Esophagus squamous epithelium (tissue), 5 donors: ENCODE results near the gene NEB. TPM values are rescaled to one million over a fixed set of nuclear protein-coding genes. Genes with fewer than 3 reads are reported as not detected.

Experiments used
- DNase-seq: peaks from one replicate; lab custom pipeline; 2025; lab: John Stamatoyannopoulos, UW
- H3K27ac ChIP-seq, 4 donors: fragments of 200-600 bp; sonication (generic); one replicate each; pipeline ENCODE4 v1.5.1; 2016 to 2019; ENCODE audit warnings: mild to moderate bottlenecking in 1 of 4
- H3K27me3 ChIP-seq, 4 donors: fragments of 200-600 bp; sonication (generic); 1 replicate in 3 of 4; 2 replicates in 1 of 4; pipeline versions ENCODE4 v1.5.1 to v1.6.0; 2017 to 2021; ENCODE audit warnings: antibody characterized with exemption in 1 of 4
- H3K36me3 ChIP-seq, 3 donors: fragments of 200-600 bp; sonication (generic); one replicate each; pipeline ENCODE4 v1.5.1; 2016 to 2019
- H3K4me1 ChIP-seq, 3 donors: fragments of 200-600 bp; sonication (generic); one replicate each; pipeline ENCODE4 v1.5.1; 2017 to 2019
- H3K4me3 ChIP-seq, 4 donors: fragments of 200-600 bp; sonication (generic); 1 replicate in 3 of 4; 2 replicates in 1 of 4; pipeline ENCODE4 v1.5.1; 2016 to 2019; ENCODE audit warnings: mild to moderate bottlenecking in 2 of 4, moderate library complexity in 1 of 4
- H3K9me3 ChIP-seq, 3 donors: fragments of 200-600 bp; sonication (generic); one replicate each; pipeline ENCODE4 v1.5.1; 2016 to 2019
- CTCF ChIP-seq, 6 experiments: fragments of 450-650 bp in 4 of 6; fragments of 200-600 bp in 2 of 6; sonication (generic) in 2 of 6; IDR thresholded peaks; one replicate each; pipeline ENCODE4 v1.5.1; 2016 to 2019; ENCODE audit warnings: antibody characterized with exemption in 6 of 6, mild to moderate bottlenecking in 4 of 6, moderate library complexity in 4 of 6
- POLR2A ChIP-seq, 4 donors: fragments of 450-650 bp; IDR thresholded peaks; one replicate each; pipeline ENCODE4 v1.6.1; 2017; ENCODE audit warnings: antibody characterized with exemption in 4 of 4, mild to moderate bottlenecking in 4 of 4, moderate library complexity in 3 of 4
- WGBS, 2 donors: methylation state at CpG; one replicate each; pipeline ENCODE4 v1.1.5; 2018; 5-methylcytosine and 5-hydroxymethylcytosine counted together
- intact Hi-C: fragments of 100-400 bp; cut with DNase I; formaldehyde crosslinking; loops from one replicate; pipeline ENCODE4 v1.15.0; 2022
- total RNA-seq, 4 donors: library from RNA; depleted of rRNA; stranded (reverse); fragments of >200 nt; gene quantifications; one replicate each; pipeline ENCODE4 v1.1.0, GENCODE V29; 2016
- donor health status: DM: yes; HTN: yes; CAD: no.

Gene NEB
- total RNA-seq, 4 donors from 2014 or later, result 0.23 to 1.1 (median 0.61) TPM

- H3K4me3 ChIP-seq, result no peak overlapping the region
- intact Hi-C loops, result no loop called here
- H3K9me3 ChIP-seq, result no peaks in the 10 kb centered on the region
- no peak overlapping the region for H3K27ac ChIP-seq
- H3K4me1 ChIP-seq, result no peaks in the 10 kb centered on the region
- no peaks in the 10 kb centered on the region for H3K36me3 ChIP-seq
- DNase-seq, result no peak
- H3K27me3 ChIP-seq, result no peaks in the 10 kb centered on the region
- WGBS, 2 donors, result 81 to 83% methylated on average over 3 of the region's 3 CpGs
- no peak for TF ChIP-seq CTCF (IDR thresholded peaks at IDR 0.05)
- TF ChIP-seq POLR2A (IDR thresholded peaks at IDR 0.05), result no peak
Observed at GRCh38 chr2:151543876-151544275, 190.4 kb downstream of the NEB start.

- H3K4me1 ChIP-seq, result no peaks in the 10 kb centered on the region
- H3K27ac ChIP-seq, result no peak overlapping the region
- no peak for TF ChIP-seq POLR2A (IDR thresholded peaks at IDR 0.05)
- TF ChIP-seq CTCF (IDR thresholded peaks at IDR 0.05), result no peak
- H3K36me3 ChIP-seq, result no peaks in the 10 kb centered on the region
- intact Hi-C loops, result no loop called here
- no peaks in the 10 kb centered on the region for H3K9me3 ChIP-seq
- WGBS, 2 donors, result 78 to 84% methylated on average over 3 to 7 of the region's 7 CpGs
- no peak overlapping the region for H3K4me3 ChIP-seq
- H3K27me3 ChIP-seq, result no peaks in the 10 kb centered on the region
- no peak for DNase-seq
Observed at GRCh38 chr2:151534001-151534400, 200.3 kb downstream of the NEB start.

- no peak overlapping the region for H3K27ac ChIP-seq
- no peaks in the 10 kb centered on the region for H3K36me3 ChIP-seq
- no peaks in the 10 kb centered on the region for H3K4me1 ChIP-seq
- no peak for DNase-seq
- H3K4me3 ChIP-seq, result no peak overlapping the region
- H3K27me3 ChIP-seq, result no peaks in the 10 kb centered on the region
- 81 to 93% methylated on average over 3 of the region's 3 CpGs for WGBS, 2 donors
- no peak for TF ChIP-seq CTCF (IDR thresholded peaks at IDR 0.05)
- no peak for TF ChIP-seq POLR2A (IDR thresholded peaks at IDR 0.05)
- intact Hi-C loops, result no loop called here
- no peaks in the 10 kb centered on the region for H3K9me3 ChIP-seq
Observed at GRCh38 chr2:151533127-151533526, 201.1 kb downstream of the NEB start.

GRCh38 chr2:151526572-151527090 is 207.6 kb downstream of the NEB start:
- TF ChIP-seq POLR2A (IDR thresholded peaks at IDR 0.05) (no peak), CTCF (IDR thresholded peaks at IDR 0.05) (no peak)
- intact Hi-C loops, result no loop called here
- DNase-seq, result no peak
- Histone ChIP-seq H3K4me3 (no peak overlapping the region), H3K27me3 (no peaks in the 10 kb centered on the region), H3K36me3 (no peaks in the 10 kb centered on the region), H3K27ac (no peak overlapping the region), H3K9me3 (no peaks in the 10 kb centered on the region), H3K4me1 (no peaks in the 10 kb centered on the region)
- 91 to 97% methylated on average over 5 to 6 of the region's 6 CpGs for WGBS, 2 donors

- H3K4me1 ChIP-seq, result no peaks in the 10 kb centered on the region
- H3K27ac ChIP-seq, result no peak overlapping the region
- 76 to 82% methylated on average over 3 to 9 of the region's 9 CpGs for WGBS, 2 donors
- no peak overlapping the region for H3K4me3 ChIP-seq
- no peaks in the 10 kb centered on the region for H3K9me3 ChIP-seq
- DNase-seq, result no peak
- H3K36me3 ChIP-seq, result no peaks in the 10 kb centered on the region
- TF ChIP-seq POLR2A (IDR thresholded peaks at IDR 0.05) (no peak), CTCF (IDR thresholded peaks at IDR 0.05) (no peak)
- H3K27me3 ChIP-seq, result no peaks in the 10 kb centered on the region
- intact Hi-C loops, result no loop called here
Observed at GRCh38 chr2:151525821-151526373, 208.4 kb downstream of the NEB start.
